Activated CD4-positive, alpha-beta T cell treated with anti-CD3 and anti-CD28 coated beads for 36 hours (primary cell): ENCODE results near the gene POU2F3. TPM values are rescaled to one million over a fixed set of nuclear protein-coding genes. Genes with fewer than 3 reads are reported as not detected.
"Not testable (repeated sequence)": the region's sequence is repeated elsewhere in the genome, so short reads cannot be mapped to it uniquely, and the experiment has no call there.

Experiments used
- ATAC-seq: fragments of 200-7000 bp; cut with Tn5 transposase; one replicate; pipeline ENCODE4 v1.10.0; 2021; ENCODE audit warnings: mild to moderate bottlenecking, moderate library complexity
- CTCF ChIA-PET: fragments of 350-600 bp; sonication (Branson Sonifier 250); formaldehyde crosslinking; loops from one replicate; lab custom pipeline; 2021; ENCODE audit warnings: antibody characterized with exemption; lab: Charles Lee
- POLR2A ChIA-PET: fragments of 350-600 bp; sonication (Branson Sonifier 250); formaldehyde crosslinking; loops from one replicate; lab custom pipeline; 2021; ENCODE audit warnings: antibody characterized with exemption, inconsistent platforms; lab: Charles Lee
- DNase-seq: peaks from one replicate; pipeline ENCODE4 v3.0.0-alpha.2; 2020
- H3K27ac Mint-ChIP-seq: one replicate; pipeline ENCODE4 v1.8.0; 2021; ENCODE audit warnings: mixed read lengths
- H3K27me3 Mint-ChIP-seq: one replicate; pipeline ENCODE4 v1.8.0; 2021; ENCODE audit warnings: mixed read lengths
- H3K36me3 Mint-ChIP-seq: one replicate; pipeline ENCODE4 v1.8.0; 2021; ENCODE audit warnings: low read depth, mixed read lengths
- H3K4me1 Mint-ChIP-seq: one replicate; pipeline ENCODE4 v1.8.0; 2021; ENCODE audit warnings: mixed read lengths
- H3K4me3 Mint-ChIP-seq: one replicate; pipeline ENCODE4 v1.8.0; 2021; ENCODE audit warnings: mild to moderate bottlenecking, moderate library complexity, mixed read lengths
- H3K9me3 Mint-ChIP-seq: one replicate; pipeline ENCODE4 v1.8.0; 2021; ENCODE audit warnings: low read depth, mixed read lengths
- intact Hi-C, 2 experiments: fragments of 100-400 bp; cut with DNase I in 1 of 2; cut with micrococcal nuclease in 1 of 2; formaldehyde crosslinking; loops; one replicate each; pipeline versions ENCODE4 v1.14.2 to v1.15.1; 2022 to 2024; cut with DNase I, micrococcal nuclease
- total RNA-seq, 2 experiments: library from RNA; stranded (reverse); gene quantifications; one replicate each; pipeline ENCODE4 v1.2.3, GENCODE V29; 2021

Gene POU2F3
- total RNA-seq, 2 experiments from 2014 or later: not detected

DNA sequence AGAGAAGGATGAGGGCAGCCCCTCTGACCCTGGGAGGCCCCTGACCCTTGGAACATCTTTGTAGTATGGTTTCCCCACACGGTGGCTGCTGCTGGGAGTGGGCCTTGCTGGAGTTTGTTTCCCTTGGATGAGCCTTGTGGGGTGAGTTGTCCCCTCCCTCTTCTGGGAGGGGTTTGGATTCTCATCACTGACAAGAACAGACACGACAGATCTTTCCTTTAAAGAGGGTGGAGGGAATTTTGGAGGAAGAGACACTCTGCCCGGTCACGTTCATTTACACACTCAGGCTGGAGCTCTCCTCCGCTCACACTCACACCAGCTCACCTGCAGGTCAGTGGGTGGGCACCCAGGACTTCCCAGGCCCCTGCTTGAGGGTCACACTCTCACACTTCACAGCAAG, 31.7 kb downstream of the POU2F3 start:
- no peaks in the 10 kb centered on the region for H3K9me3 Mint-ChIP-seq
- ChIA-PET CTCF (no interaction called here), POLR2A (no interaction called here)
- H3K27ac Mint-ChIP-seq: no peak overlapping the region
- no peak overlapping the region for H3K4me3 Mint-ChIP-seq
- no peaks in the 10 kb centered on the region for H3K36me3 Mint-ChIP-seq
- peaks cover 37% of the 10 kb centered on the region for H3K27me3 Mint-ChIP-seq
- intact Hi-C loops: no loop called here
- ATAC-seq (no peak), DNase-seq (no peak)
- H3K4me1 Mint-ChIP-seq: no peaks in the 10 kb centered on the region

- peaks cover 31% of the 10 kb centered on the region for H3K27me3 Mint-ChIP-seq
- ChIA-PET CTCF (interaction anchor here (2.0 kb wide), 1 partner anchor 30 kb away, joined by 9 read pairs; no protein-coding TSS in a partner anchor), POLR2A (no interaction called here)
- no peaks in the 10 kb centered on the region for H3K4me1 Mint-ChIP-seq
- H3K36me3 Mint-ChIP-seq: no peaks in the 10 kb centered on the region
- intact Hi-C loops: no loop called here
- H3K9me3 Mint-ChIP-seq: no peaks in the 10 kb centered on the region
- ATAC-seq: no peak
- no peak overlapping the region for H3K27ac Mint-ChIP-seq
- DNase-seq: no peak
- no peak overlapping the region for H3K4me3 Mint-ChIP-seq
Measured at GRCh38 chr11:120272303-120272702, 32.4 kb downstream of the POU2F3 start.

DNA sequence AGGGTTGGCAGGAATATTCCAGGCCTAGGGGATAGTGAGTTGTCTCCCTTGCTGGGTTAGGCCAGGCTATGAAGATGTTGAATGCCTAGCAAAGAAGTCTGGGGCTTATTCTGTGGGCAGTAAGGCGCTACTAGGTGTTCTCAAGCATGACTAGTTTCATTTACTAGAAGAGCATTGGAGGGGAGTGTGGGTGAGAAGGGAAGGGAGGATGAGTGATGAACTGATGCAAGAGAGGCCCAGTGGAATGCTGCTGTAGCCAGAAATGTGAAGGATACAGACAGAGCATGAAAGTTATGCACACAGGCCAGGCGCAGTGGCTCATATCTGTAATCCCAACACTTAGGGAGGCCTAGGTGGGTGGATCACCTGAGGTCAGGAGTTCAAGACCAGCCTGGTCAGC, 33.5 kb downstream of the POU2F3 start:
- Mint-ChIP-seq H3K27me3 (peaks cover 29% of the 10 kb centered on the region), H3K36me3 (no peaks in the 10 kb centered on the region), H3K9me3 (no peaks in the 10 kb centered on the region), H3K4me1 (no peaks in the 10 kb centered on the region), H3K27ac (no peak overlapping the region), H3K4me3 (no peak overlapping the region)
- no peak for ATAC-seq
- no peak for DNase-seq
- CTCF ChIA-PET: interaction anchor here (1.1 to 2.0 kb wide), 2 partner anchors 14 to 29 kb away, joined by 3 to 9 read pairs; no protein-coding TSS in a partner anchor
- POLR2A ChIA-PET: no interaction called here
- intact Hi-C loops: no loop called here

DNA sequence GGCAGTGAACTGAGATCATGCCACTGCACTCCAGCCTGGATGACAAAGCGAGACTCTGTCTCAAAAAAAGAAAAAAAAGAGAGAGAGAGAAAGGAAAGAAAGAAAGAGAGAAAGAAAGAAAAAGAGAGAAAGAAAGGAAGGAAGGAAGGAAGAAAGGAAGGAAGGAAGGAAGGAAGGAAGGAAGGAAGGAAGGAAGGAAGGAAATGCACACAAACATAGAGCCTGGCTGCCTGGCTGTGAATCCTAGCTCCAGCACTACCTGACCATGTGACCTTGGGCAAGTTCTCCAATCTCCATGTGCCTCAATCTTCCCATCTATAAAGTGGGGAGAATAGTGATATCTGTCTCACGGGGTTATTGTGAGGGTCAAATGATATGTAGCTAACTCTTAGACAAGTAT, 34.0 kb downstream of the POU2F3 start:
- peaks cover 29% of the 10 kb centered on the region for H3K27me3 Mint-ChIP-seq
- ATAC-seq, DNase-seq, H3K27ac Mint-ChIP-seq, H3K36me3 Mint-ChIP-seq, H3K9me3 Mint-ChIP-seq, intact Hi-C loops, H3K4me3 Mint-ChIP-seq, POLR2A ChIA-PET, H3K4me1 Mint-ChIP-seq: not testable (repeated sequence)
- CTCF ChIA-PET: interaction anchor here (1.1 to 2.0 kb wide), 2 partner anchors 13 to 29 kb away, joined by 3 to 9 read pairs; no protein-coding TSS in a partner anchor

DNA sequence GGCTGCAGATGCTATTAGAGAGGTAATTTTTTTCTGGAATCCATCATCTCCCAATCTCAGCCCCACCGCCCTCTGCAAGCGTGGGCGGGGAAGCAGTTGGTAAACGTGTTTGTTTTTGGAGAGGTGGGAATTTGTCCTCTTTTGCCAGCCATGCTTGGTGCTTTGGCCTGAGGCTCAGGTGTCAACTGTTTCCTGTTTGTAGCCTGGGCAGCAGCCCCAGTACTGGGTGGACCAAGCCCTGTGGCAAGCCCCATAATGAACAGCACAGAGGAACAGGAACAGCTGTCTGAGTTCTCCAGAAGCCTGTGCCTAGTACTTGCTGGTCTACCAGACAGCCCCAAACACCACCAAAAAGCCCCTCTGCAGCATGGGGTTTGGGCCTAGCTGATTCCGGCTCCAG, 39.6 kb downstream of the POU2F3 start:
- intact Hi-C loops: no loop called here
- POLR2A ChIA-PET: interaction anchor here (0.7 kb wide), 1 partner anchor 612 kb away, joined by 3 read pairs; no protein-coding TSS in a partner anchor
- DNase-seq (no peak), ATAC-seq (no peak)
- Mint-ChIP-seq H3K4me3 (no peak overlapping the region), H3K27me3 (peaks cover 16% of the 10 kb centered on the region), H3K27ac (no peak overlapping the region), H3K9me3 (no peaks in the 10 kb centered on the region), H3K36me3 (no peaks in the 10 kb centered on the region), H3K4me1 (no peaks in the 10 kb centered on the region)
- CTCF ChIA-PET: interaction anchor here (0.7 kb wide), 1 partner anchor 111 kb away, joined by 3 read pairs; no protein-coding TSS in a partner anchor

DNA sequence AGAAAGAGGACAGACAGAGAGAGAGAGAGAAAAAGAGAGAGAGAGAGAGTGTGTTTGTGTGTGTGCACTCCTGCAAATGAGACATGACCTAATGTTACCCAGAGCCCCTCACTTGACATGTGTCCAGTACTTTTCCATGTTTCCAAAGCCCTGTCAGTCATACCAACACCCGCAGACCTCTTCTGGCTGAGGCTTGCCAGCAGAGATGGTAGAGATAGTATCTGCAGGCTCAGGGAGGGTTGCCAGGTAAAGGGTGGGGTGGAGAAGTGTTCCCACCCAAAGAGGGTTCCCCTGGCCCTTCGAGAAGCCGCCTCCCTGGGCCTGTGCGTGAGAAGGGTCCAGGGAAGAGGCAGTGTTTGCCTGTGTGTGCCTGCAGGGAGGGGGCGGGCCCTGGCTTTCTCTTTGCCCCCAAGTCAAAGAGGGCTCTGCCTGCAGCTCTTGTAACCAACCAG, 40.7 kb downstream of the POU2F3 start:
- H3K4me1 Mint-ChIP-seq: no peaks in the 10 kb centered on the region

DNA sequence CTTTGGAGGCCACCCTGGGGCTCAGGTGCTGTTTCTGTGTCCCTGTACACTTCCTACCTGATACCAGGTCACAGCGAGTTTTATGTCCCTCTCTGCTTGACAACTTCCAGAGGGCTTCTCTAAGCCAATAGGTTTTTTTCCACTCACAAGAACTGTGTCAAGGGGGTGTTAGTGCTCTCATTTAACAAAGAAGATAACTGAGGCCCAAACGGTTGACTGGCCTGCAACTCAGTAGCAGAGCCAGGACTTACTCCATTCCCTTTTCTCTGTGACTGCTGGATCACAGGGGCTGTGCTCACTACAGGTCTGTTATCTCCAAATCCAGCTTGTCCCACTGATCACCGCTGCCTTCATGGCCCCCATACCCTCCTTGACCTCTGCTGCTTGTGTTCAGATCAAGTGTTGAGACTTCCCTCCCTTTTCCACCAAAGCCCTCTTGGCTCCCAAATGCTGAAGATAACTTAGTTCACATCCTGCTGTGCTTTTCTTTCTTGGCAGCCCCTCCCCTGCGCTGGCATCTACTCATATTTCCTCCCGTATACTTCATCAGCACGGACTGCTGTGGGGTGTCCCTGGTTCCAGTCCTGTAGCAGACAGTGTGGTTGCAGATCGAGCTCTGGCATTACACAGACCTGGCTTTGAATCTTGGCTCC, 41.3 kb downstream of the POU2F3 start:
- DNase-seq: no peak
- no peaks in the 10 kb centered on the region for H3K9me3 Mint-ChIP-seq
- peaks cover 4% of the 10 kb centered on the region for H3K27me3 Mint-ChIP-seq
- ChIA-PET POLR2A (no interaction called here), CTCF (no interaction called here)
- H3K36me3 Mint-ChIP-seq: no peaks in the 10 kb centered on the region
- no peaks in the 10 kb centered on the region for H3K4me1 Mint-ChIP-seq
- H3K27ac Mint-ChIP-seq: no peak overlapping the region
- ATAC-seq: no peak
- intact Hi-C loops: no loop called here
- no peak overlapping the region for H3K4me3 Mint-ChIP-seq

More for the DNA sequence above, 40.7 kb downstream of the POU2F3 start:
- H3K27ac Mint-ChIP-seq: no peak overlapping the region
- no peak overlapping the region for H3K4me3 Mint-ChIP-seq
- peaks cover 10% of the 10 kb centered on the region for H3K27me3 Mint-ChIP-seq
- no peaks in the 10 kb centered on the region for H3K9me3 Mint-ChIP-seq
- ChIA-PET CTCF (interaction anchor here (0.7 kb wide), 1 partner anchor 13 kb away, joined by 3 read pairs; no protein-coding TSS in a partner anchor), POLR2A (no interaction called here)
- ATAC-seq (no peak), DNase-seq (no peak)
- intact Hi-C loops: no loop called here
- no peaks in the 10 kb centered on the region for H3K36me3 Mint-ChIP-seq

DNA sequence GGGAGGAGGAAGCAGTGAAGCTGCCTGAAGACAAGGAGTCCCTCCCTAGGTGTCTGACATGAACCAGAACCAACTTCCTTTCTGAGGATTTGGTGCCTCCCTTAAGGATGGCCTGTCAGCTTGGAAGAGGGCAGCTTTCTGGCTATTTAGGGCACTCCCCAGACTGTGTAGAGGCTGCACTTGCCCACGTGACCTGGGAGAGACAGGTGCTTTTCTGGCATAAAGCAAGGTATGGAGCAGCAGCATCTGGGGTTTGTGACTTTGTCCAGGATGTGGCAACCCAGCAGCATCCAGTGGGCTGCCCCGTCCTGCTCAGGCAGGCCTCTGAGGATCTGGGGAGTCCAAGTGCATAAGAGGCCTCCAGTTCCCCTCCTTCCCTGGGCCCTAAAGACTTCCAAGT, 43.2 kb downstream of the POU2F3 start:
- peaks cover 7% of the 10 kb centered on the region for H3K27me3 Mint-ChIP-seq
- intact Hi-C loops: no loop called here
- ATAC-seq: no peak
- no peak for DNase-seq
- CTCF ChIA-PET: interaction anchor here (0.5 to 1.1 kb wide), 2 partner anchors 18 to 20 kb away, joined by 3 to 4 read pairs; no protein-coding TSS in a partner anchor
- POLR2A ChIA-PET: no interaction called here
- no peak overlapping the region for H3K27ac Mint-ChIP-seq
- H3K9me3 Mint-ChIP-seq: no peaks in the 10 kb centered on the region
- H3K4me1 Mint-ChIP-seq: no peaks in the 10 kb centered on the region
- no peaks in the 10 kb centered on the region for H3K36me3 Mint-ChIP-seq
- no peak overlapping the region for H3K4me3 Mint-ChIP-seq

DNA sequence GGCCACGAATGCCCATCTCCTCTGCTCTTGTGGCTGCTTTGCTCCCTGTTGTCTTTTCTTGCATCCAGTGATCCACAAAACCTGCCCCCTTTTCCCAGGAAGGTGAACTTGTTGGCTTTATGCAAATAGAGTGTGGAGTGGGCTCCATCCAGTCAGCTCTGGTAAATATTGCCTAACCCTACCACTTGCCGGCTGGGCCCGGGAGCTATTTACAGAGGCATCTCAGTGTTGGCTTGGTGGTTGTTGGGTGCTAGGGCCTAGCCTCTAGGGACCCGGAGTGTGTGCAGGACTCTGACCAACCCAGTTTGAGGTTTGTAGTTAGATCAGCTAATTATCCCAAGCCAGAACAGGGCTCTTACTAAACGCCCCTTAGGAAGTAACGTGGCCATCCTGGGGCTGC, 44.3 kb downstream of the POU2F3 start:
- H3K27ac Mint-ChIP-seq: no peak overlapping the region
- no peak overlapping the region for H3K4me3 Mint-ChIP-seq
- ChIA-PET POLR2A (no interaction called here), CTCF (no interaction called here)
- ATAC-seq: no peak
- H3K27me3 Mint-ChIP-seq: peaks cover 11% of the 10 kb centered on the region
- H3K36me3 Mint-ChIP-seq: no peaks in the 10 kb centered on the region
- intact Hi-C loops: no loop called here
- DNase-seq: no peak
- H3K4me1 Mint-ChIP-seq: no peaks in the 10 kb centered on the region
- no peaks in the 10 kb centered on the region for H3K9me3 Mint-ChIP-seq

- Mint-ChIP-seq H3K9me3 (no peaks in the 10 kb centered on the region), H3K36me3 (no peaks in the 10 kb centered on the region), H3K4me1 (no peaks in the 10 kb centered on the region), H3K4me3 (no peak overlapping the region), H3K27me3 (peaks cover 18% of the 10 kb centered on the region), H3K27ac (no peak overlapping the region)
- intact Hi-C loops: no loop called here
- no peak for DNase-seq
- ChIA-PET POLR2A (no interaction called here), CTCF (interaction anchor here (0.6 kb wide), 1 partner anchor 147 kb away, joined by 3 read pairs; no protein-coding TSS in a partner anchor)
- ATAC-seq: no peak
Measured at GRCh38 chr11:120285256-120285655, 45.3 kb downstream of the POU2F3 start.

GRCh38 chr11:120288021-120288420, 48.1 kb downstream of the POU2F3 start:
- Mint-ChIP-seq H3K36me3 (no peaks in the 10 kb centered on the region), H3K9me3 (no peaks in the 10 kb centered on the region), H3K4me1 (no peaks in the 10 kb centered on the region), H3K4me3 (no peak overlapping the region), H3K27me3 (peaks cover 22% of the 10 kb centered on the region), H3K27ac (no peak overlapping the region)
- POLR2A ChIA-PET: interaction anchor here (0.6 kb wide), 1 partner anchor 119 kb away, joined by 11 read pairs; no protein-coding TSS in a partner anchor
- CTCF ChIA-PET: interaction anchor here (0.7 to 3.5 kb wide), 5 partner anchors 12 to 645 kb away, joined by 3 to 15 read pairs (median 3); no protein-coding TSS in a partner anchor
- DNase-seq (no peak), ATAC-seq (no peak)
- intact Hi-C loops: no loop called here

- CTCF ChIA-PET: interaction anchor here (0.5 to 3.5 kb wide), 6 partner anchors 9 to 278 kb away, joined by 3 to 15 read pairs (median 4); no protein-coding TSS in a partner anchor
Measured at GRCh38 chr11:120289426-120289825, 49.5 kb downstream of the POU2F3 start.

More at GRCh38 chr11:120289426-120289825, 49.5 kb downstream of the POU2F3 start:
- Mint-ChIP-seq H3K27me3 (peaks cover 25% of the 10 kb centered on the region), H3K4me3 (no peak overlapping the region), H3K36me3 (no peaks in the 10 kb centered on the region), H3K4me1 (no peaks in the 10 kb centered on the region), H3K9me3 (no peaks in the 10 kb centered on the region), H3K27ac (no peak overlapping the region)
- POLR2A ChIA-PET: no interaction called here
- no peak for DNase-seq
- ATAC-seq: no peak
- intact Hi-C loops: no loop called here
